H7 (cell line): ENCODE data around the gene ADAP1. TPM values are rescaled to one million over a fixed set of nuclear protein-coding genes. Genes with fewer than 3 reads are reported as not detected.
A peak's percentile ranks its signal among the peaks of the same experiment; 100 is the strongest.
"Not testable (repeated sequence)": the region's sequence is repeated elsewhere in the genome, so short reads cannot be mapped to it uniquely, and the experiment has no call there.

Source experiments
- DNase-seq: peaks from one replicate; pipeline ENCODE4 v3.0.0; 2012
- H3K27me3 ChIP-seq: 2 replicates; pipeline ENCODE4 v1.6.0; 2011; ENCODE audit warnings: mild to moderate bottlenecking, low read length; ENCODE audit not compliant: control insufficient read depth, insufficient read depth
- H3K36me3 ChIP-seq: replicated peaks from 2 replicates; pipeline ENCODE4 v1.5.1; 2011; ENCODE audit warnings: low read length; ENCODE audit not compliant: control insufficient read depth, insufficient read depth
- H3K4me3 ChIP-seq: 2 replicates; pipeline ENCODE4 v1.5.1; 2011; ENCODE audit warnings: low read depth, mild to moderate bottlenecking, control low read depth, low read length, moderate library complexity; ENCODE audit not compliant: insufficient read depth
- total RNA-seq: library from RNA; depleted of rRNA; stranded (reverse); fragments of >200 nt; shearing (Covaris generic); gene quantifications from 2 replicates; pipeline ENCODE4 v1.2.3, GENCODE V29; 2014

Gene ADAP1
- total RNA-seq, 1 experiment from 2014 or later = 5.0 TPM

- Histone ChIP-seq H3K4me3 (no peak overlapping the region), H3K36me3 (peaks cover 10% of the 10 kb centered on the region), H3K27me3 (no peaks in the 10 kb centered on the region)
- DNase-seq = no peak
Measured at GRCh38 chr7:972110-972509, 17.6 kb upstream of the ADAP1 start.

GRCh38 chr7:970744-971143 lies 16.3 kb upstream of the ADAP1 start:
- peaks cover 10% of the 10 kb centered on the region for H3K36me3 ChIP-seq
- DNase-seq = no peak
- no peak overlapping the region for H3K4me3 ChIP-seq

GRCh38 chr7:969403-969802 lies 14.9 kb upstream of the ADAP1 start:
- Histone ChIP-seq H3K4me3 (no peak overlapping the region), H3K27me3 (no peaks in the 10 kb centered on the region), H3K36me3 (peaks cover 10% of the 10 kb centered on the region)
- no peak for DNase-seq

More at GRCh38 chr7:970744-971143, 16.3 kb upstream of the ADAP1 start:
- H3K27me3 ChIP-seq = no peaks in the 10 kb centered on the region

GRCh38 chr7:968205-969105 lies 14.0 kb upstream of the ADAP1 start:
- Histone ChIP-seq H3K27me3 (no peaks in the 10 kb centered on the region), H3K4me3 (no peak overlapping the region), H3K36me3 (peaks cover 10% of the 10 kb centered on the region)
- no peak for DNase-seq

- no peak for DNase-seq
- Histone ChIP-seq H3K27me3 (no peaks in the 10 kb centered on the region), H3K4me3 (no peak overlapping the region), H3K36me3 (peaks cover 4% of the 10 kb centered on the region)
Measured at GRCh38 chr7:967361-968082, 13.0 kb upstream of the ADAP1 start.

- DNase-seq = no peak
- no peaks in the 10 kb centered on the region for H3K27me3 ChIP-seq
- peaks cover 2% of the 10 kb centered on the region for H3K36me3 ChIP-seq
- H3K4me3 ChIP-seq = no peak overlapping the region
Measured at GRCh38 chr7:966291-967069, 12.0 kb upstream of the ADAP1 start.

GRCh38 chr7:964401-965231 lies 10.1 kb upstream of the ADAP1 start:
- H3K27me3 ChIP-seq = no peaks in the 10 kb centered on the region
- peaks cover 2% of the 10 kb centered on the region for H3K36me3 ChIP-seq
- H3K4me3 ChIP-seq = no peak overlapping the region
- peak; percentile 84 for DNase-seq

GRCh38 chr7:963236-964078 lies 9.0 kb upstream of the ADAP1 start:
- H3K36me3 ChIP-seq = no peaks in the 10 kb centered on the region; the same call in none of the 2 replicates
- no peak overlapping the region for H3K4me3 ChIP-seq
- no peaks in the 10 kb centered on the region for H3K27me3 ChIP-seq
- DNase-seq = peak; percentile 87

GRCh38 chr7:962401-963081 lies 8.1 kb upstream of the ADAP1 start:
- no peaks in the 10 kb centered on the region for H3K27me3 ChIP-seq
- DNase-seq = no peak
- H3K36me3 ChIP-seq = no peaks in the 10 kb centered on the region; the same call in 1 of the 2 replicates
- H3K4me3 ChIP-seq = no peak overlapping the region

GRCh38 chr7:961546-962400 lies 7.3 kb upstream of the ADAP1 start:
- H3K27me3 ChIP-seq = no peaks in the 10 kb centered on the region
- H3K4me3 ChIP-seq = no peak overlapping the region
- DNase-seq = no peak
- no peaks in the 10 kb centered on the region; the same call in 1 of the 2 replicates for H3K36me3 ChIP-seq

GRCh38 chr7:960972-961371 lies 6.5 kb upstream of the ADAP1 start:
- H3K36me3 ChIP-seq, H3K27me3 ChIP-seq, DNase-seq, H3K4me3 ChIP-seq: not testable (repeated sequence)

- H3K36me3 ChIP-seq = no peaks in the 10 kb centered on the region
- no peak overlapping the region for H3K4me3 ChIP-seq
- no peaks in the 10 kb centered on the region for H3K27me3 ChIP-seq
- DNase-seq = no peak
Measured at GRCh38 chr7:960269-960871, 5.9 kb upstream of the ADAP1 start.
